GM21526 (cell line): Measurements from ENCODE around the gene KCNK13.

Source experiments
- ATAC-seq: cut with Tn5 transposase; IDR thresholded peaks from one replicate; pipeline ENCODE4 v1.9.1; 2021; ENCODE audit warnings: moderate library complexity; ENCODE audit not compliant: unreplicated experiment, low FRiP score

Gene KCNK13

GRCh38 chr14:90116444-90116843 is 54.6 kb downstream of the KCNK13 start:
- ATAC-seq: no peak

GRCh38 chr14:90118027-90118426 is 56.2 kb downstream of the KCNK13 start:
- ATAC-seq: no peak

DNA sequence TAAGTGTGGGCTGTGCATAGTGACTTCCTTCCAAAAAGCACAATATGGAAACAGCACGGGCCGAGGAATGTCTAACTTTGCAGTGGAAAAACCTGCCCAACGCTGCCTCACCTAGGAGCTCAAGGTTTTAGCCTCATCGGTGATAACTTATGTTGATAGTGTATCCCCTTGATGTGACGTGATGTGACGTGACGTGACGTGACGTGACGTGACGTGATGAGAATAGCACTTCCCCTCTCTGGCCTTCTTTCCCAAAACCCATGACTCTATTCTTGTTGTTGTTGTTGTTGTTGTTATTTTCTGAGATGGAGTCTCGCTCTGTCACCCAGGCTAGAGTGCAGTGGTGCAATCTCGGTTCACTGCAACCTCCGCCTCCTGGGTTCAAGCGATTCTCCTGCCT is 64.5 kb downstream of the KCNK13 start:
- ATAC-seq: no peak

DNA sequence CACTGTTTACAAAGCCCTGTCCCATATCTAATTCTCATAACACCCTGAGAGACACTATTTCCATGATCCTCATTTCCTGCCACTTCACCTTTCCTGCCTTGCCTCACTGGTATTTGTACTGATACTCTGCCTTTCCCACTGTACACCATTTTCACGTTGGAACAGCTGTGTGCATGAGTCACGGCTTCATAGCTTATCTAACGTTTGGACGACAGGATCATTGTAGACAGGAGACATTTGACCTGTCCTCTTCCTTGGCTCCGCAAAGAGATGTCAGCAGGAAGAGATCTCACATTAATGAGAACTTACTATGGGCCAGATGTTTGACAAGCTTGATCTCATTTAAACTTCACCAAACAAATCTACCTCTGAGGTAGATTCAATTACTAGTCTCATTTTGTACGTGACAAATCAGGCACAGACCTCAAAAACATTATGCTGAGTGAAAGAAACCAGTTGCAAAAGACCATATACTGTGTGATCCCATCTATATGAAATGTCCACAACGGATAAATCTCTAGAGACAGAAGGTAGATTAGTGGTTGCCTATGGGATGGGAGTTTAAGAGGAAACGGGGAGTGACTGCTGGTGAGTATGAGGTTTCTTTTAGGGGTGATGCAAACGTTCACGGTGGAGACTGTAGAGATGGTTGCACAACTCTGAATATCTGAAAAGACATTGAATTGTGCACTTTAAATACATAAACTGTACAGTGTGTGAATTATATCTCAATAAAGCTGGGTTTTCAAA is 71.2 kb downstream of the KCNK13 start:
- ATAC-seq: no peak

DNA sequence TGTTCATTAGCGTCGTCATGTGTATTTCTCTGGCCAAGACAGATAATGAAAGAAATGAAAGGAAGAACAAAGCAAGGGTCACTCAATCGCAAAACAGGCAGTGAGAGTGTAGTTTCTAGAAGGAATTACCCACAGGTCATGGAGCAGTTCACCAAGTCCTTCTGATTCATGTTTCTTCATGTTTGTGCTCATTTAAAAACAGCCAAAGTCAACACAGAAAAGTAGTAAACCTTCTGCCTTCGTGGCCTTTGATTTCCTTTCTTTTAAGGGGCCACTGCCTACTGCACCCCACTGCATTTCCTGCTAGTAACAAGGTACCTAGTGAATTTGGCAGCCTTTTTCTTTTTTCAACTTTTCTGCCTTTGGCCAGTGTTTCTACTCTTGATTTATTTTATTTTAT is 75.1 kb downstream of the KCNK13 start:
- no peak for ATAC-seq

DNA sequence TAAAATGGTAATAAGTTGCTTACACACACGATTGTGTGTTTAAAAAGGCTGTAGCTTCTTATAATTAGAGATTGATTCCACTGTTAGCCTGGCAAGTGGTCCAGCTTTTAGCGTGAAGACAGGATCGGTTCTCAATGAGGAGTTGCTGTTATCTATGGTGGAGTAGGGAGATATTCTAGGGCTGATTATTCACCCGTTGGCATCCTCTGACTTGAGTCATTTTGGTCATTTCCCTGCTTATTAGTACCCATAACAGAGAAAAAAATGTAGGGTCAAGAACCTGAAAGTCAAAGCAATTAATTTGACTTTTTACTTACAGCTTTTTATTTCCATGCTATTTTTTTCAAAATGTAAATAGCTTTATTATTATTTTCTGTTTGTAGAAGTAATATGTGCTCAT is 76.0 kb downstream of the KCNK13 start:
- no peak for ATAC-seq

DNA sequence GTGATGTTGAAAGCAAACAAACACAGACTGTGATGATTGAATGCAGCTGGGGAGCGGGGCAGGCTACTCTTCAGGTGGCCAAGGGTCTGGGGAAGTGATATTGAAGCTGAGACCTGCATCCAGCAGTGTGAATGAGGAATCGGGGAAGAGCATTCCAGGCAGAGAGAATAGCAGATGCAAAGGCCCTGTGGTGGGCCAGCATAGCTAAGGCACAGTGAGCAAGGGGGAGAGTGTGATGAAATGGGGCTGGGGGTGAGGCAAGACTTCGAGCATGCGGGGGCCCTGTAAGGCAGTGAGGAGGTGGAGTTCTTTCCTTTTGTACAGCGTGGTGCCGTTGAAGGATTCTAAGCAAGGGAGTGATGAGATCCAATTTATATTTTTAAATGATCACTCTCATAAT is 77.4 kb downstream of the KCNK13 start:
- no peak for ATAC-seq

GRCh38 chr14:90140298-90140955 is 78.6 kb downstream of the KCNK13 start:
- no peak for ATAC-seq

- ATAC-seq: no peak
These were observed 79.1 kb downstream of the KCNK13 start for GRCh38 chr14:90140956-90141316.

GRCh38 chr14:90153429-90153828 is 91.6 kb downstream of the KCNK13 start:
- no peak for ATAC-seq

GRCh38 chr14:90154110-90154509 is 92.3 kb downstream of the KCNK13 start:
- ATAC-seq: no peak

DNA sequence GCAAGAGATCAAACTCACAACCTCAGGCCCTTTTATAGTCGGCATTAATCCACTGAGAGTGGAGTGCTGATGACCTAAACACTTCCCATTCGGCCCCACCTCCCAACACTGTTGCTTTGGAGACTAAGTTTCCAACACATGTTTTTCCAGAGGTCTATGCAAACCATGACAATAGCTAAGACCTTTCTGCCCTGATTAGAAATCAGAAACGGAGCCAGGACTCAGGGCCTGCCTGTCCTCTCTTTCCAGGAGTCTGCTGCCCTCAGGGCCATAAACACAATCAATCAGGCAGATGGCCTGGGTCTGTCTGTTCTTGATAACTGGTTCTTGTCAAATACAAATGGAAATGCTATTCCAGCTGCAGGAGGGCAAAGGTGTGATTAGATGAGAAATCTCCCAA is 97.4 kb downstream of the KCNK13 start:
- ATAC-seq: no peak

- ATAC-seq: no peak
These were observed 97.9 kb downstream of the KCNK13 start for GRCh38 chr14:90159688-90160087.

DNA sequence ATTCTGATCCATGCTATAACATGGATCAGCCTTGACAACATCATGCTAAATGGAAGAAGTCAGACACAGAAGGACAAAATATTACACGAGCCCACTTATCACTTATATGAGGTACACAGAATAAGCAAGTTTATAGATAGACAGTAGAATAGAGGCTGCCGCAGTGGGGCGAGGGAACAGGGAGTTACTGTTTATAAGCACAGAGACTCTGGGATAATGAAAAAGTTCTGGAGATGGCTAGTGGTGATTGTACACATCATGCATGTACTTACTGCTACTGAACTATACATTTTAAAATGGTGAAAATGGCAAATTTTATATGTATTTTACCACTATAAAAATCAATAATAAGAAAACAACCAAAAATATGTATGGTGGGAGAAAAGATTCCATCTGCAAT is 99.3 kb downstream of the KCNK13 start:
- ATAC-seq: no peak

DNA sequence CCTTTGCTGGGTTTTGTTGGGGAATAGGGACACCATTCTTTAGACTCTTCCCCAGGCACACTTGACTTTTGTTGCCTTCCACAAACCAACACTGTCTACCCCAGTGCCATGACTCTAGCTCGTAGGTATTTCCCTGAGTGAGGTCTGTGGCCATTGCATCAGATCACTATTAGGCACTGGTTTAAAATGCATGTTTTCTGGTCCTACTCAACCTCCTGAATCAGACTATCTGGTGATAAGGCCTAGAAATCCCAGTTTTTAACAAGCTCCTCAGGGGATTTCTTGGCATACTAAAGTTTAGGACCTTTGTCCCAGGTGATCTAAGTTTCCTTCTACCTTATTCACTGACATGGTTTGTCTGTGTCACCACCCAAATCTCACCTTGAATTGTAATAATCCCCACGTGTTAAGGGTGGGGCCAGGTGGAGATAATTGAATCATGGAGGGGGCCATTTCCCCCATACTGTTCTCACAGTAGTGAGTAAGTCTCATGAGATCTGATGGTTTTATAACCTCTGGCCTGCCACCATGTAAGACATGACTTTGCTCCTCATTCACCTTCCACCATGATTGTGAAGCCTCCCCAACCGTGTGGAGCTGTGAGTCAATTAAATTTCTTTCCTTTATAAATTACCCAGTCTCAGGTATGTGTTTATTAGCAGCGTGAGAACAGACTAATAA is 106.8 kb downstream of the KCNK13 start:
- no peak for ATAC-seq

- no peak for ATAC-seq
These were observed 113.8 kb downstream of the KCNK13 start for GRCh38 chr14:90175631-90176030.

- ATAC-seq: no peak
These were observed 115.9 kb downstream of the KCNK13 start for GRCh38 chr14:90177539-90178189.

GRCh38 chr14:90179357-90179756 is 117.6 kb downstream of the KCNK13 start:
- ATAC-seq: no peak

DNA sequence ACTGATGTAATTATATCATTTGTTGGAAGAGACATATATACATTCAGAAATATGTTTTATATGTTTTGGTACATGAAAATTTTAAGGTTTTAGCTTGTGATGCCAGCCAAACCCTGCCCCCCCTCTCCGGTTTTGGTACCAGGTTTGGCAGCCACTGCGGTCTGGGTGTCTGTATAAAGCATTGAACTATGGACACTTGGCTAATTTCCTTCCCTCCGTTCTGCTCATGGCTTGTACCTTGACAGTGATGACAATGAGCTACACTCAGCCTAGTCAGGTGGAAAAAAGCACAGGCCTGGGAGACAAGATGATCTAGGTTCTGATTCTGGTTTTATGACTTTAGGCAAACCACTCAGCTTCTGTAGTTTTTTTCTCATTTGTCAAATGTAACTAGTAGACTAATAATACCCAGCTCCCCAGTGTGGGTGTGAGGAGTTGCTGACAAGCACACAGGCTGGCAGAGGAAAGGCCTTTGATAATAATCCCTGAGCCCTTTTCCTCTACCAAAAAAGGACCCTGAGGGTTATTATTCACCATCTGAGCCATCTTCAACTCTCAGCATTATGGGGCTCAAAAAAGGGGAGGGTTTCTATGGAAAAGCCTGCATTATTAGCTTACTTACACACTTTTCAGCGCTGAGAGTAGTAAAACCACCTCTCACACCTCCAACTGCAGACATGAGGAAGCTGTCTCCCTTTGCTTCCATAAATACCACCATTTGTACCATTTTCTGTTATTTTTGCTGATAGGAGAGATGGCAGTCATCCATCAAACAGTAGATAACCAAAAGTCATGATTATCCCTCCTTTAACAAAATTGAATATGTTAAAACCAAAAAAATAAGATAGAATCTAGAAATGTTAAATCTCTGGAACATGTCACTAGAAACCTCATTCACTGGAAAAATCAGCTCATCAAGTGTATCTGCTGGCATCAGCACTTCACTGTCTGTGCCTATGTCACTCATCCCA is 118.3 kb downstream of the KCNK13 start:
- no peak for ATAC-seq

DNA sequence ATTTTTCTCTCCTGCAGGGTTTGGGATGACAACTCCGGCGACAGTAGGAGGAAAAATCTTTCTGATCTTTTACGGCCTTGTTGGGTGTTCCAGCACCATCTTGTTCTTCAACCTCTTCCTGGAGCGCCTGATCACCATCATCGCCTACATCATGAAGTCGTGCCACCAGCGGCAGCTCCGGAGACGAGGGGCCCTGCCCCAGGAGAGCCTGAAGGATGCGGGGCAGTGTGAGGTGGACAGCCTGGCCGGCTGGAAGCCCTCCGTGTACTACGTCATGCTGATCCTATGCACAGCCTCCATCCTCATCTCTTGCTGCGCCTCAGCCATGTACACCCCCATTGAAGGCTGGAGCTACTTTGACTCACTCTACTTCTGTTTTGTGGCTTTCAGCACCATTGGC is 122.3 kb downstream of the KCNK13 start:
- no peak for ATAC-seq
